LNCaP clone FGC (cell line): ENCODE data around the gene B3GLCT.

ENCODE experiments used
- DNase-seq: peaks from one replicate; pipeline ENCODE4 v3.0.0-alpha.2; 2011; ENCODE audit warnings: low read depth
- H3K4me3 ChIP-seq: 2 replicates; pipeline ENCODE4 v1.5.1; 2011; ENCODE audit warnings: mild to moderate bottlenecking, low read depth, low read length, control low read depth
- CTCF ChIP-seq: IDR thresholded peaks from 2 replicates; pipeline ENCODE4 v1.5.1; 2012; ENCODE audit warnings: mild to moderate bottlenecking; ENCODE audit not compliant: control insufficient read depth, insufficient read depth; ENCODE audit errors: extremely low read depth

B3GLCT gene

GRCh38 chr13:31301119-31301518 lies 101.3 kb downstream of the B3GLCT start:
- no peak for DNase-seq
- H3K4me3 ChIP-seq: no peak overlapping the region
- TF ChIP-seq CTCF: no peak

- no peak for DNase-seq
- TF ChIP-seq CTCF: no peak
- no peak overlapping the region for H3K4me3 ChIP-seq
Measured at GRCh38 chr13:31310356-31310755, 110.6 kb downstream of the B3GLCT start.

- no peak for TF ChIP-seq CTCF
- no peak overlapping the region for H3K4me3 ChIP-seq
- peak; percentile 45 for DNase-seq
Measured at GRCh38 chr13:31310786-31311185, 111.0 kb downstream of the B3GLCT start.

- no peak for TF ChIP-seq CTCF
Measured at GRCh38 chr13:31311921-31312320, 112.1 kb downstream of the B3GLCT start.

GRCh38 chr13:31314961-31315360 lies 115.2 kb downstream of the B3GLCT start:
- no peak for DNase-seq
- no peak overlapping the region for H3K4me3 ChIP-seq
- TF ChIP-seq CTCF: no peak

More at GRCh38 chr13:31311921-31312320, 112.1 kb downstream of the B3GLCT start:
- DNase-seq: no peak
- no peak overlapping the region for H3K4me3 ChIP-seq

- TF ChIP-seq CTCF: no peak
- no peak for DNase-seq
- no peak overlapping the region for H3K4me3 ChIP-seq
Measured at GRCh38 chr13:31320946-31321345, 121.2 kb downstream of the B3GLCT start.

- no peak for DNase-seq
- no peak overlapping the region for H3K4me3 ChIP-seq
- TF ChIP-seq CTCF: no peak
Measured at GRCh38 chr13:31321457-31321856, 121.7 kb downstream of the B3GLCT start.
